ENCODE results near the gene ST14.
"Not testable (repeated sequence)": the region's sequence is repeated elsewhere in the genome, so short reads cannot be mapped to it uniquely, and the experiment has no call there.

Gene ST14

GRCh38 chr11:130237282-130238006 is 77.9 kb downstream of the ST14 start:
- DNase-seq: no peak

DNA sequence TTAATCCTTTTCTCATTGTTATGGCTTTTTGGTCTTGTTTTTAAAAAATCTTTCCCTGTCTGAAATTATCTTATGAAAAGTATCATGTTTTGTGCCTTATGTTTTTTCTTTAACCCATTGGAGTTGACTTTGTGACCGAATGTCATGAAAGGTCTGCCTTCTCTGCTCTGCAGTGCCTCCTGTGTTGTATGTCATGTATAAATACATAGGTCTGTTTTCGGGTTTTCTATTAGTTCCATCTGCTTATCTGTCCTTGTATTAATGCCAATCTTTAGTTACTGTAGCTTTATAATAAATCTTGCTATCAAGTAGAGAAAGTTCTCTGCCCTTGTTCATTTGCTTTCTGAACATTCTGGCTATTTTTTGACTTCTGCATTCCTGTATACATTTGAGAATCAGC is 82.1 kb downstream of the ST14 start:
- no peak for DNase-seq

- DNase-seq: no peak
Observed at GRCh38 chr11:130243816-130244215, 84.2 kb downstream of the ST14 start.

- no peak for DNase-seq
Observed at GRCh38 chr11:130244848-130245247, 85.3 kb downstream of the ST14 start.

DNA sequence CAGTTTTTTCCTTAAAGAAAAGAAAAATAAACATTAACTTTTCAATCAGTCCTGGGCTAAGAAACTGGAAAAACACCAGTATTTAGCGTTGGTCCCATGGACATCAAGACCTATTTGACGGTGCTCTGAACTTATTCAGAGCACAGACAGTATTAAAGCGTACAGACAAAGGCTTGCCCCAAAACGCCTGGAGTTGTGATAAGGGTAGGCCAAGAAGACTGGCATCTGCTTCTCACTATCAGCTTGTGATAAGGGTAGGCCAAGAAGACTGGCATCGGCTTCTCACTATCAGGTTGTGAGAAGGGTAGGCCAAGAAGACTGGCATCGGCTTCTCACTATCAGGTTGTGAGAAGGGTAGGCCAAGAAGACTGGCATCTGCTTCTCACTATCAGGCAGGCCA is 85.8 kb downstream of the ST14 start:
- DNase-seq: not testable (repeated sequence)

DNA sequence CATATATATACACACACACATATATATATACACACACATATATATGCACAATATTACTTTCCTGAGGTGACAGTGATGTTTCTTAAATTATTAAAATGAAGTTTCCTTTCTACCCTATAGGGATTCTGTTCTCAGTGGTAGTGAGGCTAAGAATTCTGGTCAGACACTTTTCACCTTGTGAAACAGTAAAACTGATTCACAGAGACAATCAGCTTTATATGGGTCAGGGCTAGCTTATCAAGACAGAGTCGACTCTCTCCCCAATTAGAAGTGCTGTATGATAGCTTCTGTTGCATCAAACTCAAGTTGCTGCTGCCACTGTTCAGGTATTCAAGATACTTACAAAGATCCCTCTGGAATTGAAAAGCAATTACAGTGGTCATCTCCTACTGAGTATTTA is 86.7 kb downstream of the ST14 start:
- DNase-seq: no peak

DNA sequence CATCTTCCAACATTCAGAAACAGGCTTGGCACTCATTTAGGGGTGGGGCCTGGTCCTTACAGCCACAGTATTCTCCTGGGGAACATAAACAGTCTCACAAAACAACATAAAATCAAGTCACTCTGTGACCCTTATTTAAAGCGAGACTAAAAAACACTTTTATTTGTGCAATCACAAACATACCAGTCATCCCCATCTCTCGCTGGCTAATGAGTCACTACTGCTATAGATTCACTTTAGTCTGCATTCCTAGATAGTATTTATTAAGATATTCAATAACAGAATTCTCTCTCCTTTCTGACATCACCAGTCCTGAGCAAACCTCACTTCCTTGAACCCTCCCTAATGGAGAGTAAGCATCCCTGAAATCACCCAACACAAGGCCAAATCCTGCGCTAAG is 87.2 kb downstream of the ST14 start:
- DNase-seq: no peak

DNA sequence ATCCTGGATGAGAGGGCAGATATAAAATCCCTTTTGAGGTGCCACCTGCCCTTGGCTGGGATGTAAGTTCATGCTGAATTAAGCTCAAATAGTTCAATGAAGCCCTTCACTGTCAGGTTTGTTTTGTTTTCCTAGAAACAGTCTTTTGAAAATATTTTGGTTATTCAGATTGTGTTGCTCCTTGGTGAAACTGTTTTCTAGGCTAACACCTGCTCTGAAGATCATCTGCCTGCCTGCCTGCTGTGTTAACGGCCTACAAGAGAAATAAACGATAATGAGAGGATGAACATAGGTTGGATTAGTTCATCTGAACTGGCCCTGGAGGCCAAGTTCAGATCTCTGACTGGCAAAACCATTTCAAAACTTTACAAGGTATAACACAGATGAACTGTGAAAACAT is 87.7 kb downstream of the ST14 start:
- DNase-seq: no peak

- DNase-seq: no peak
Observed at GRCh38 chr11:130249371-130249770, 89.8 kb downstream of the ST14 start.

DNA sequence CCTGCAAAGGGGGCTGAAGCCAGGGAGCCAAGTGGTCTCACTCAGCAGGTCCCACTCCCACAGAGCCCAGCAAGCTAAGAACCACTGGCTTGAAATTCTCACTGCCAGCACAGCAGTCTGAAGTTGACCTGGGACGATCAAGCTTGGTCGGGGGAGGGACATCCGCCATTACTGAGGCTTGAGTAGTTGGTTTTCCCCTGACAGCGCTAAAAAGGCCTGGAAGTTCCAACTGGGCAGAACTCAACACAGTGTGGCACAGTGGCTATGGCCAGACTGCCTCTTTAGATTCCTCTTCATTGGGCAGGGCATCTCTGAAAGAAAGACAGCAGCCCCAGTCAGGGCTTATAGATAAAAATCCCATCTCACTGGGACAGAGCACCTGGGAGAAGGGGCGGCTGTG is 90.3 kb downstream of the ST14 start:
- not testable (repeated sequence) for DNase-seq

DNA sequence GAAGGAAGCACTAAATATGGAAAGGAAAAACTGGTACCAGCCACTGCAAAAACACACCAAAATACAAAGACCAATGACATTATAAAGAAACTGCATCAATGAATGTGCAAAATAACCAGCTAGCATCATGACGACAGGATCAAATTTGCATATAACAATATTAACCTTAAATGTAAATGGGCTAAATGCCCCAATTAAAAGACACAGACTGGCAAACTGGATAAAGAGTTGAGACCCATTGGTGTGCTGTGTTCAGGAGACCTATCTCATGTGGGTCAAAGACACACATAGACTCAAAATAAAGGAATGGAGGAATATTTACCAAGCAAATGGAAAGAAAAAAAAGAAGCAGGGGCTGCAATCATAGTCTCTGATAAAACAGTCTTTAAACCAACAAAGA is 92.2 kb downstream of the ST14 start:
- not testable (repeated sequence) for DNase-seq
